Endothelial cell of umbilical vein (primary cell): ENCODE results near the gene SPDYA. TPM values are rescaled to one million over a fixed set of nuclear protein-coding genes. Genes with fewer than 3 reads are reported as not detected.

Experiments used
- BruUV-seq: library from RNA; stranded (reverse); fragments of 400-500 nt; replicated peaks from 2 replicates; lab custom pipeline; 2021; lab: Mats Ljungman, UMichigan
- CTCF ChIA-PET: fragments of 300-600, 350-600 bp; sonication (Branson Sonifier 250); formaldehyde crosslinking; loops from one replicate; lab custom pipeline; 2021; ENCODE audit warnings: antibody characterized with exemption, inconsistent platforms; lab: Charles Lee
- POLR2A ChIA-PET: fragments of 300-600, 350-600 bp; sonication (Branson Sonifier 250); formaldehyde crosslinking; loops from one replicate; lab custom pipeline; 2021; ENCODE audit warnings: antibody characterized with exemption, inconsistent platforms; lab: Charles Lee
- DNase-seq: peaks from one replicate; pipeline ENCODE4 v3.0.0-alpha.2; 2011; ENCODE audit warnings: low read depth, low spot score
- FAIRE-seq: peaks from 2 replicates; lab custom pipeline; 2011; peaks lifted over from hg19 to GRCh38; lab: Jason Lieb, UNC
- H2AFZ ChIP-seq: 2 replicates; pipeline ENCODE4 v1.6.0; 2012; ENCODE audit warnings: low read depth, low read length, control low read depth, inconsistent platforms
- H3K27ac ChIP-seq: 2 replicates; pipeline ENCODE4 v1.5.1; 2011; ENCODE audit warnings: low read depth, mild to moderate bottlenecking, control low read depth, low read length, moderate library complexity; ENCODE audit not compliant: insufficient read depth
- H3K27me3 ChIP-seq, 2 experiments: 2 replicates each; pipeline versions ENCODE4 v1.6.0 to v1.6.1; 2011; ENCODE audit warnings: low read length in 2 of 2, mixed read lengths in 1 of 2; ENCODE audit not compliant: control insufficient read depth in 2 of 2, insufficient read depth in 2 of 2
- H3K36me3 ChIP-seq, 2 experiments: 2 replicates in 1 of 2; 3 replicates in 1 of 2; pipeline ENCODE4 v1.5.1; 2011; ENCODE audit warnings: low read length in 2 of 2, mild to moderate bottlenecking in 1 of 2, moderate library complexity in 1 of 2; ENCODE audit not compliant: control insufficient read depth in 2 of 2, insufficient read depth in 2 of 2; ENCODE audit errors: extremely low read depth in 1 of 2
- H3K4me1 ChIP-seq: 3 replicates; pipeline ENCODE4 v1.5.1; 2011; ENCODE audit warnings: mild to moderate bottlenecking, low read length; ENCODE audit not compliant: control insufficient read depth, insufficient read depth; ENCODE audit errors: extremely low read depth
- H3K4me2 ChIP-seq: 2 replicates; pipeline ENCODE4 v1.6.1; 2011; ENCODE audit warnings: low read length, control low read depth, mixed read lengths; ENCODE audit not compliant: insufficient read depth
- H3K4me3 ChIP-seq, 3 experiments: fragments of 200-600 bp in 1 of 3; sonication (generic), shearing (Covaris generic) in 1 of 3; replicated peaks in 1 of 3; 2 replicates each; pipeline ENCODE4 v1.5.1; 2011 to 2016; ENCODE audit warnings: control low read depth in 3 of 3, low read length in 3 of 3, mild to moderate bottlenecking in 2 of 3, inconsistent platforms in 1 of 3, low read depth in 1 of 3, moderate library complexity in 1 of 3; ENCODE audit not compliant: insufficient read depth in 1 of 3
- H3K79me2 ChIP-seq: 2 replicates; pipeline ENCODE4 v1.6.0; 2012; ENCODE audit warnings: low read length, inconsistent platforms; ENCODE audit not compliant: control insufficient read depth, insufficient read depth
- H3K9ac ChIP-seq: replicated peaks from 2 replicates; pipeline ENCODE3; 2011; ENCODE audit warnings: low read length, control low read depth; ENCODE audit not compliant: insufficient read depth; ENCODE audit errors: extremely low read depth
- H3K9me1 ChIP-seq: replicated peaks from 3 replicates; pipeline ENCODE4 v1.6.0; 2011; ENCODE audit warnings: mild to moderate bottlenecking, low read length; ENCODE audit not compliant: control insufficient read depth, insufficient read depth; ENCODE audit errors: extremely low read depth
- H3K9me3 ChIP-seq: replicated peaks from 2 replicates; pipeline ENCODE4 v1.5.1; 2012; ENCODE audit warnings: low read length, inconsistent platforms; ENCODE audit not compliant: control insufficient read depth, insufficient read depth
- H4K20me1 ChIP-seq: replicated peaks from 2 replicates; pipeline ENCODE3; 2011; ENCODE audit warnings: mild to moderate bottlenecking, low read length; ENCODE audit not compliant: control insufficient read depth, insufficient read depth; ENCODE audit errors: extremely low read depth
- CTCF ChIP-seq, 2 donors: IDR thresholded peaks; 1 replicate in 1 of 2; 2 replicates in 1 of 2; pipeline ENCODE4 v1.5.1; 2011; ENCODE audit warnings: low read length in 2 of 2, mild to moderate bottlenecking in 2 of 2, moderate library complexity in 2 of 2, control low read depth in 1 of 2, inconsistent platforms in 1 of 2, low read depth in 1 of 2; ENCODE audit not compliant: insufficient read depth in 1 of 2; ENCODE audit errors: extremely low read depth in 1 of 2
- EZH2 ChIP-seq: IDR thresholded peaks from 2 replicates; pipeline ENCODE4 v1.6.1; 2012; ENCODE audit warnings: borderline replicate concordance, low read depth, mild to moderate bottlenecking, moderate library complexity, low read length, inconsistent platforms; ENCODE audit not compliant: severe bottlenecking
- FOS ChIP-seq: IDR thresholded peaks from 2 replicates; pipeline ENCODE4 v1.6.1; 2011; ENCODE audit warnings: mild to moderate bottlenecking, low read length, moderate library complexity, borderline replicate concordance; ENCODE audit not compliant: insufficient read depth
- GATA2 ChIP-seq: IDR thresholded peaks from 2 replicates; pipeline ENCODE4 v1.7.0; 2011; ENCODE audit warnings: low read depth, mild to moderate bottlenecking, moderate library complexity, mixed read lengths, low read length; ENCODE audit not compliant: insufficient read length, insufficient read depth
- JUN ChIP-seq: IDR thresholded peaks from 2 replicates; pipeline ENCODE4 v1.6.1; 2011; ENCODE audit warnings: borderline replicate concordance, low read depth; ENCODE audit not compliant: insufficient read length, insufficient read depth
- MYC ChIP-seq: IDR thresholded peaks from one replicate; pipeline ENCODE4 v1.6.1; 2011; ENCODE audit warnings: mild to moderate bottlenecking, low read depth, low read length
- POLR2A ChIP-seq: IDR thresholded peaks from 2 replicates; pipeline ENCODE4 v1.6.1; 2012; ENCODE audit warnings: low read depth, mild to moderate bottlenecking, control low read depth, low read length
- POLR2AphosphoS5 ChIP-seq: IDR thresholded peaks from 2 replicates; pipeline ENCODE4 v1.6.1; 2012; ENCODE audit warnings: low read depth, mild to moderate bottlenecking, control low read depth, low read length, moderate library complexity; ENCODE audit not compliant: insufficient read depth
- dilution Hi-C: fragments of 300-500 bp; cut with MboI; formaldehyde crosslinking; loops from one replicate; pipeline ENCODE4 v1.15.0; 2019; ENCODE audit warnings: low sequenced_read_pairs; ENCODE audit not compliant: extremely low pct_ligation_motif_present
- intact Hi-C: fragments of 100-400 bp; cut with micrococcal nuclease; formaldehyde crosslinking; loops from one replicate; pipeline ENCODE4 v1.10.0; 2022
- polyA plus RNA-seq, 4 experiments: library from polyadenylated mRNA; depleted of rRNA in 3 of 4; stranded (reverse) in 3 of 4; unstranded in 1 of 4; fragments of >200 nt; gene quantifications; 2 replicates each; pipeline versions ENCODE4 v1.2.1 to v1.2.3, GENCODE V29; 2011 to 2012; ENCODE audit warnings: missing spikeins in 1 of 4
- total RNA-seq: library from RNA; stranded (reverse); gene quantifications from 2 replicates; pipeline ENCODE4 v1.2.3, GENCODE V29; 2021
- TF ChIP-seq, protein P1 (sequence below): IDR thresholded peaks from 2 replicates; pipeline ENCODE4 v1.6.1; 2011; ENCODE audit not compliant: insufficient read depth, insufficient read length

Gene SPDYA
- total and polyA plus RNA-seq, 2 donors (not counting 3 experiments of a cell fraction or from before 2014, with no cell fraction given): 0.06 to 1.6 TPM

GRCh38 chr2:28802975-28803429 lies 7.6 kb upstream of the SPDYA start:
- H3K9ac ChIP-seq: no peak overlapping the region
- no peaks in the 10 kb centered on the region for H3K27me3 ChIP-seq
- peaks cover 2 to 8% of the 10 kb centered on the region in 2 experiments for H3K36me3 ChIP-seq
- dilution Hi-C loops (no loop called here), intact Hi-C loops (no loop called here)
- BruUV-seq: no TSS peak
- H3K4me3 ChIP-seq: no peak overlapping the region
- DNase-seq: no peak
- peaks cover 6% of the 10 kb centered on the region for H3K79me2 ChIP-seq
- no peaks in the 10 kb centered on the region for H3K9me1 ChIP-seq
- peaks cover 4% of the 10 kb centered on the region for H4K20me1 ChIP-seq
- H3K9me3 ChIP-seq: no peaks in the 10 kb centered on the region
- TF ChIP-seq MYC (no peak), JUN (no peak), POLR2A (no peak), POLR2AphosphoS5 (no peak), GATA2 (no peak), FOS (no peak)
- TF ChIP-seq, protein P1, sequence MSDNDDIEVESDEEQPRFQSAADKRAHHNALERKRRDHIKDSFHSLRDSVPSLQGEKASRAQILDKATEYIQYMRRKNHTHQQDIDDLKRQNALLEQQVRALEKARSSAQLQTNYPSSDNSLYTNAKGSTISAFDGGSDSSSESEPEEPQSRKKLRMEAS: no peak
- H3K4me1 ChIP-seq: no peaks in the 10 kb centered on the region
- H3K27ac ChIP-seq: no peak overlapping the region
- H3K4me2 ChIP-seq: no peak overlapping the region
- ChIA-PET POLR2A (no interaction called here), CTCF (interaction anchor here (1.4 to 2.2 kb wide), 2 partner anchors 208 to 236 kb away, joined by 4 to 12 read pairs; no protein-coding TSS in a partner anchor)
- H2AFZ ChIP-seq: no peak overlapping the region
- no peak for FAIRE-seq

DNA sequence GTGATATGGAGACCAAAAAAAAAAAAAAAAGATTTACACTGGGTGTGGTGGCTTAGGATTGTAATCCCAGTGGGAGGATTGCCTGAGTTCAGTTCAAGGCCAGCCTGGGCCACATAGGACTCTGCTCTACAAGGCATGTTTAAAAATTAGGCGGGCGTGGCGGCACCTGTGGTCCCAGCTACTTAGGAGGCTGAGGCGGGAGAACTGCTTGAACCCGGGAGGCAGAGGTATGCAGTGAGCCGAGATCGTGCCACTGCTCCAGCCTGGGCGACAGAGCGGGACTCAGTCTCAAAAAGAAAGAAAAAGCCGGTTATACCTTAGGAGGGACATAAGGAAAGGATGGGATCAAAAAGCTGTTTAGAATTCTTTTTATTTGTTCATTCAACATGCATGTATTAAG lies 707 bp upstream of the SPDYA start:
- Histone ChIP-seq H3K9me3 (no peaks in the 10 kb centered on the region), H3K4me3 (no peak overlapping the region), H3K27ac (no peak overlapping the region), H3K27me3 (no peaks in the 10 kb centered on the region), H3K4me2 (peak overlapping the region; percentile 54), H2AFZ (no peak overlapping the region), H3K9ac (peak overlapping the region; percentile 4), H3K9me1 (no peaks in the 10 kb centered on the region), H3K4me1 (peaks cover 10% of the 10 kb centered on the region), H3K36me3 (peaks cover 0 to 2% of the 10 kb centered on the region in 2 experiments), H4K20me1 (no peaks in the 10 kb centered on the region), H3K79me2 (no peaks in the 10 kb centered on the region)
- BruUV-seq: no TSS peak
- intact Hi-C loops: loop anchor here (5.0 kb wide), 1 partner anchor 218 kb away; no protein-coding TSS in a partner anchor
- dilution Hi-C loops: no loop called here
- POLR2A ChIA-PET: interaction anchor here (0.7 kb wide), 1 partner anchor 182 kb away, joined by 5 read pairs; no protein-coding TSS in a partner anchor
- FAIRE-seq (no peak), DNase-seq (no peak)
- CTCF ChIA-PET: interaction anchor here (1.0 to 3.3 kb wide), 4 partner anchors 11 to 252 kb away, joined by 3 to 15 read pairs (median 8); no protein-coding TSS in a partner anchor
- TF ChIP-seq GATA2 (no peak), POLR2AphosphoS5 (no peak), EZH2 (no peak), MYC (no peak), POLR2A (no peak), CTCF (IDR thresholded peaks at IDR 0.05; ENCODE audit: extremely low read depth in 1 of 2, insufficient read depth in 1 of 2, low read depth in 1 of 2, low read length in 2 of 2) (no peak), FOS (no peak), JUN (no peak)
- TF ChIP-seq, protein P1: no peak
